ENCODE measurements around the gene SPI1. TPM values are rescaled to one million over a fixed set of nuclear protein-coding genes. Genes with fewer than 3 reads are reported as not detected.

The SPI1 gene
- polyA plus RNA-seq, 1 experiment: not detected

- H3K36me3 ChIP-seq (ENCODE audit: control insufficient read depth, insufficient read depth, low read length): peaks cover 45% of the 10 kb centered on the region
- ChIA-PET CTCF (interaction anchor here (1.3 kb wide), 1 partner anchor 9 kb away, joined by 4 read pairs; the partner anchor contains the start of gene PSMC3), POLR2A (no interaction called here)
- no peak for DNase-seq (ENCODE audit: low read depth)
- TF ChIP-seq, protein P1, sequence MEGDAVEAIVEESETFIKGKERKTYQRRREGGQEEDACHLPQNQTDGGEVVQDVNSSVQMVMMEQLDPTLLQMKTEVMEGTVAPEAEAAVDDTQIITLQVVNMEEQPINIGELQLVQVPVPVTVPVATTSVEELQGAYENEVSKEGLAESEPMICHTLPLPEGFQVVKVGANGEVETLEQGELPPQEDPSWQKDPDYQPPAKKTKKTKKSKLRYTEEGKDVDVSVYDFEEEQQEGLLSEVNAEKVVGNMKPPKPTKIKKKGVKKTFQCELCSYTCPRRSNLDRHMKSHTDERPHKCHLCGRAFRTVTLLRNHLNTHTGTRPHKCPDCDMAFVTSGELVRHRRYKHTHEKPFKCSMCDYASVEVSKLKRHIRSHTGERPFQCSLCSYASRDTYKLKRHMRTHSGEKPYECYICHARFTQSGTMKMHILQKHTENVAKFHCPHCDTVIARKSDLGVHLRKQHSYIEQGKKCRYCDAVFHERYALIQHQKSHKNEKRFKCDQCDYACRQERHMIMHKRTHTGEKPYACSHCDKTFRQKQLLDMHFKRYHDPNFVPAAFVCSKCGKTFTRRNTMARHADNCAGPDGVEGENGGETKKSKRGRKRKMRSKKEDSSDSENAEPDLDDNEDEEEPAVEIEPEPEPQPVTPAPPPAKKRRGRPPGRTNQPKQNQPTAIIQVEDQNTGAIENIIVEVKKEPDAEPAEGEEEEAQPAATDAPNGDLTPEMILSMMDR (IDR thresholded peaks at IDR 0.05; ENCODE audit: insufficient read depth, low read depth, low read length): no peak
- no peak overlapping the region for H3K4me3 ChIP-seq (ENCODE audit: low read depth, low read length)
- no peaks in the 10 kb centered on the region for H3K27me3 ChIP-seq (ENCODE audit: control insufficient read depth, insufficient read depth, low read length)
These were observed 39.4 kb upstream of the SPI1 start for GRCh38 chr11:47417712-47418111.

DNA sequence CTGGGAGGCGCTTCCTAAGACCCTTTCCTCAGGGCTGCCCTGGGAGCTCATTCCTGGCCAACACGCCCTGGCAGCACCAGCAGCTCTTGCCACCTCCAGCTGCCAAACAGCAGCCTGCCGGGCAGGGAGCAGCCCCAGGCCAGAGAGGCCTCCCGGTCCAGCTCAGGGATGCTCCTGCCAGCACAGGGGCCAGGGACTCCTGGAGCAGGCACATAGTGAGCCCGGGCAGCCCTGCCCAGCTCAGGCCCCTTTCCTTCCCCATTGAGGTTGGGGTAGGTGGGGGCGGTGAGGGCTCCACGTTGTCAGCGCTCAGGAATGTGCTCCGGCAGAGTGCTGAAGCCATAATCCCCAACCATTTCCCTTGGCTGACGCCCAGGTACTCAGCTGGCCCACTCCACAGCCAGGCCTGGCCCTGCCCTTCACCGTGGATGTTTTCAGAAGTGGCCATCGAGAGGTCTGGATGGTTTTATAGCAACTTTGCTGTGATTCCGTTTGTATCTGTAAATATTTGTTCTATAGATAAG, 37.7 kb upstream of the SPI1 start:
- ChIA-PET CTCF (interaction anchor here (0.7 to 1.2 kb wide), 3 partner anchors 9 to 42 kb away, joined by 3 read pairs; no protein-coding TSS in a partner anchor), POLR2A (no interaction called here)
- TF ChIP-seq, protein P1 (IDR thresholded peaks at IDR 0.05; ENCODE audit: insufficient read depth, low read depth, low read length): no peak
- Histone ChIP-seq H3K36me3 (ENCODE audit: control insufficient read depth, insufficient read depth, low read length) (peaks cover 43% of the 10 kb centered on the region), H3K4me3 (ENCODE audit: low read depth, low read length) (no peak overlapping the region), H3K27me3 (ENCODE audit: control insufficient read depth, insufficient read depth, low read length) (no peaks in the 10 kb centered on the region)
- peak; percentile 73 for DNase-seq (ENCODE audit: low read depth)

DNA sequence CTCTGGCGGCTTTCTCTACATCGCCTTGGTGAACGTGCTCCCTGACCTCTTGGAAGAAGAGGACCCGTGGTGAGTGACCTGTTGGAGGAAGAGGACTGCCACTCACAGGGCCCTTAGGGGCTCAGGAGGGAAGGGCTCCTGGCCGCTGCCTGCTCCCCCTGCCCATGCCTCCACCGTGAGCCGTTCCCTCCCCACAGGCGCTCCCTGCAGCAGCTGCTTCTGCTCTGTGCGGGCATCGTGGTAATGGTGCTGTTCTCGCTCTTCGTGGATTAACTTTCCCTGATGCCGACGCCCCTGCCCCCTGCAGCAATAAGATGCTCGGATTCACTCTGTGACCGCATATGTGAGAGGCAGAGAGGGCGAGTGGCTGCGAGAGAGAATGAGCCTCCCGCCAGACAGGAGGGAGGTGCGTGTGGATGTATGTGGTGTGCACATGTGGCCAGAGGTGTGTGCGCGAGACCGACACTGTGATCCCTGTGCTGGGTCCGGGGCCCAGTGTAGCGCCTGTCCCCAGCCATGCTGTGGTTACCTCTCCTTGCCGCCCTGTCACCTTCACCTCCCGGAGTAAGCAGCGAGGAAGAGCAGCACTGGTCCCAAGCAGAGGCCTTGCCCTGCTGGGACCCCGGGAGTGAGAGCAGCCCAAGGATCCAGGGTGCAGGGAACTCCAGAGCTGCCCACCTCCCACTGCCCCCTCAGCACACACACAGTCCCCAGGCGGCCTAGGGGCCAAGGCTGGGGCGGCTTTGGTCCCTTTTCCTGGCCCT, 36.9 kb upstream of the SPI1 start:
- DNase-seq (ENCODE audit: low read depth): no peak
- Histone ChIP-seq H3K36me3 (ENCODE audit: control insufficient read depth, insufficient read depth, low read length) (peaks cover 46% of the 10 kb centered on the region), H3K27me3 (ENCODE audit: control insufficient read depth, insufficient read depth, low read length) (no peaks in the 10 kb centered on the region), H3K4me3 (ENCODE audit: low read depth, low read length) (no peak overlapping the region)
- TF ChIP-seq, protein P1 (IDR thresholded peaks at IDR 0.05; ENCODE audit: insufficient read depth, low read depth, low read length): no peak
- POLR2A ChIA-PET: no interaction called here
- CTCF ChIA-PET: interaction anchor here (0.7 to 1.2 kb wide), 3 partner anchors 10 to 41 kb away, joined by 3 read pairs; no protein-coding TSS in a partner anchor

DNA sequence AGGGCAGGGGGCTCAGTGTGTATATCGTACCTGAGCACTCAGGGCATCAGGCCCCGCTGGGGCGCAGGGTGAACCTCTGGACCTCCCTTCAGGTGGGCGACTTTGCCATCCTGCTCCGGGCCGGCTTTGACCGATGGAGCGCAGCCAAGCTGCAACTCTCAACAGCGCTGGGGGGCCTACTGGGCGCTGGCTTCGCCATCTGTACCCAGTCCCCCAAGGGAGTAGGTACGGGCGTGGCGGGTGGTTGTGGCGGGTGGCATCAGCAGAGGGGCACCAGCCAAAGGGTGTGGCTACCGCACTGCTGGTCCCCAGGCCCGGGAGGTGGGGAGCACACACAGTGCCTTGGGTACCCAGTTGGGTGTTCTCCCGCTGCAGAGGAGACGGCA, 36.3 kb upstream of the SPI1 start:
- Histone ChIP-seq H3K4me3 (ENCODE audit: low read depth, low read length) (no peak overlapping the region), H3K27me3 (ENCODE audit: control insufficient read depth, insufficient read depth, low read length) (no peaks in the 10 kb centered on the region), H3K36me3 (ENCODE audit: control insufficient read depth, insufficient read depth, low read length) (peaks cover 46% of the 10 kb centered on the region)
- DNase-seq (ENCODE audit: low read depth): no peak
- POLR2A ChIA-PET: no interaction called here
- CTCF ChIA-PET: interaction anchor here (1.5 kb wide), 1 partner anchor 163 kb away, joined by 3 read pairs; no protein-coding TSS in a partner anchor
- TF ChIP-seq, protein P1 (IDR thresholded peaks at IDR 0.05; ENCODE audit: insufficient read depth, low read depth, low read length): no peak

- TF ChIP-seq, protein P1 (IDR thresholded peaks at IDR 0.05; ENCODE audit: insufficient read depth, low read depth, low read length): no peak
- DNase-seq (ENCODE audit: low read depth): no peak
- H3K36me3 ChIP-seq (ENCODE audit: control insufficient read depth, insufficient read depth, low read length): peaks cover 43% of the 10 kb centered on the region
- H3K4me3 ChIP-seq (ENCODE audit: low read depth, low read length): no peak overlapping the region
- POLR2A ChIA-PET: no interaction called here
- CTCF ChIA-PET: interaction anchor here (0.5 to 1.5 kb wide), 3 partner anchors 164 to 1118 kb away, joined by 3 to 4 read pairs (median 3); no protein-coding TSS in a partner anchor
- no peaks in the 10 kb centered on the region for H3K27me3 ChIP-seq (ENCODE audit: control insufficient read depth, insufficient read depth, low read length)
These were observed 35.7 kb upstream of the SPI1 start for GRCh38 chr11:47413908-47414684.
